Muscle layer of duodenum (tissue), 2 donors: ENCODE data around the gene ESR2.

ENCODE experiments used
- H3K27ac ChIP-seq: one replicate; pipeline ENCODE4 v1.7.0; 2013; ENCODE audit warnings: mild to moderate bottlenecking, low read length
- H3K27me3 ChIP-seq: one replicate; pipeline ENCODE4 v1.7.0; 2013; ENCODE audit warnings: low read depth, mild to moderate bottlenecking, control low read depth, low read length
- H3K36me3 ChIP-seq, 2 donors: one replicate each; pipeline ENCODE4 v1.7.0; 2013; ENCODE audit warnings: low read length in 2 of 2, control low read depth in 1 of 2, mild to moderate bottlenecking in 1 of 2; ENCODE audit not compliant: insufficient read depth in 2 of 2, control insufficient read depth in 1 of 2
- H3K4me1 ChIP-seq, 2 donors: one replicate each; pipeline ENCODE4 v1.7.0; 2013; ENCODE audit warnings: low read length in 2 of 2, mild to moderate bottlenecking in 2 of 2, control low read depth in 1 of 2, moderate library complexity in 1 of 2; ENCODE audit not compliant: insufficient read depth in 2 of 2, control insufficient read depth in 1 of 2
- H3K4me3 ChIP-seq, 2 donors: one replicate each; pipeline ENCODE4 v1.7.0; 2013; ENCODE audit warnings: low read length in 2 of 2, low read depth in 1 of 2, mild to moderate bottlenecking in 1 of 2
- H3K9me3 ChIP-seq, 2 donors: one replicate each; pipeline ENCODE4 v1.7.0; 2013; ENCODE audit warnings: low read length in 2 of 2, control low read depth in 1 of 2, mild to moderate bottlenecking in 1 of 2; ENCODE audit not compliant: control insufficient read depth in 1 of 2
- donor health status: healthy.

The ESR2 gene

GRCh38 chr14:64234877-64235651 lies 59.1 kb downstream of the ESR2 start:
- no peaks in the 10 kb centered on the region for H3K4me1 ChIP-seq
- H3K27me3 ChIP-seq, result no peaks in the 10 kb centered on the region
- no peak overlapping the region for H3K27ac ChIP-seq
- peaks cover 8 to 9% of the 10 kb centered on the region in 2 donors for H3K36me3 ChIP-seq
- H3K9me3 ChIP-seq, result no peaks in the 10 kb centered on the region
- H3K4me3 ChIP-seq, result no peak overlapping the region

- Histone ChIP-seq H3K27ac (no peak overlapping the region), H3K4me1 (no peaks in the 10 kb centered on the region), H3K27me3 (no peaks in the 10 kb centered on the region), H3K36me3 (peaks cover 14 to 16% of the 10 kb centered on the region in 2 donors), H3K9me3 (no peaks in the 10 kb centered on the region), H3K4me3 (no peak overlapping the region)
Observed at GRCh38 chr14:64233531-64234190, 60.5 kb downstream of the ESR2 start.

- Histone ChIP-seq H3K4me3 (no peak overlapping the region), H3K27me3 (no peaks in the 10 kb centered on the region), H3K36me3 (peaks cover 16 to 21% of the 10 kb centered on the region in 2 donors), H3K4me1 (no peaks in the 10 kb centered on the region), H3K27ac (no peak overlapping the region), H3K9me3 (no peaks in the 10 kb centered on the region)
Observed at GRCh38 chr14:64232944-64233343, 61.2 kb downstream of the ESR2 start.

- Histone ChIP-seq H3K27ac (no peak overlapping the region), H3K9me3 (no peaks in the 10 kb centered on the region), H3K27me3 (no peaks in the 10 kb centered on the region), H3K4me3 (no peak overlapping the region), H3K4me1 (no peaks in the 10 kb centered on the region), H3K36me3 (peaks cover 16 to 23% of the 10 kb centered on the region in 2 donors)
Observed at GRCh38 chr14:64232095-64232838, 61.9 kb downstream of the ESR2 start.

- Histone ChIP-seq H3K27ac (no peak overlapping the region), H3K36me3 (peaks cover 32 to 33% of the 10 kb centered on the region in 2 donors), H3K27me3 (no peaks in the 10 kb centered on the region)
Observed at GRCh38 chr14:64229489-64229888, 64.7 kb downstream of the ESR2 start.

GRCh38 chr14:64227856-64228255 lies 66.3 kb downstream of the ESR2 start:
- H3K27me3 ChIP-seq, result no peaks in the 10 kb centered on the region
- no peak overlapping the region for H3K4me3 ChIP-seq
- H3K4me1 ChIP-seq, result no peaks in the 10 kb centered on the region
- no peaks in the 10 kb centered on the region for H3K9me3 ChIP-seq
- no peak overlapping the region for H3K27ac ChIP-seq
- H3K36me3 ChIP-seq, result peaks cover 39 to 41% of the 10 kb centered on the region in 2 donors

More at GRCh38 chr14:64229489-64229888, 64.7 kb downstream of the ESR2 start:
- Histone ChIP-seq H3K4me1 (no peaks in the 10 kb centered on the region), H3K4me3 (no peak overlapping the region), H3K9me3 (no peaks in the 10 kb centered on the region)

- Histone ChIP-seq H3K36me3 (peaks cover 43 to 46% of the 10 kb centered on the region in 2 donors), H3K9me3 (no peaks in the 10 kb centered on the region), H3K27me3 (no peaks in the 10 kb centered on the region), H3K27ac (no peak overlapping the region), H3K4me1 (no peaks in the 10 kb centered on the region), H3K4me3 (no peak overlapping the region)
Observed at GRCh38 chr14:64225151-64225757, 68.9 kb downstream of the ESR2 start.

GRCh38 chr14:64221391-64222003 lies 72.7 kb downstream of the ESR2 start:
- Histone ChIP-seq H3K36me3 (peaks cover 50 to 54% of the 10 kb centered on the region in 2 donors), H3K27ac (no peak overlapping the region)

GRCh38 chr14:64220466-64220865 lies 73.7 kb downstream of the ESR2 start:
- H3K9me3 ChIP-seq, result no peaks in the 10 kb centered on the region
- no peak overlapping the region for H3K27ac ChIP-seq
- H3K27me3 ChIP-seq, result no peaks in the 10 kb centered on the region
- no peaks in the 10 kb centered on the region for H3K4me1 ChIP-seq
- H3K36me3 ChIP-seq, result peaks cover 57 to 60% of the 10 kb centered on the region in 2 donors
- no peak overlapping the region for H3K4me3 ChIP-seq

More at GRCh38 chr14:64221391-64222003, 72.7 kb downstream of the ESR2 start:
- Histone ChIP-seq H3K4me3 (no peak overlapping the region), H3K9me3 (no peaks in the 10 kb centered on the region), H3K27me3 (no peaks in the 10 kb centered on the region), H3K4me1 (no peaks in the 10 kb centered on the region)

GRCh38 chr14:64220056-64220455 lies 74.1 kb downstream of the ESR2 start:
- no peak overlapping the region for H3K4me3 ChIP-seq
- H3K9me3 ChIP-seq, result no peaks in the 10 kb centered on the region
- no peaks in the 10 kb centered on the region for H3K4me1 ChIP-seq
- no peaks in the 10 kb centered on the region for H3K27me3 ChIP-seq
- peaks cover 60% of the 10 kb centered on the region in 2 donors for H3K36me3 ChIP-seq
- H3K27ac ChIP-seq, result no peak overlapping the region
